HG03280 (cell line): ENCODE data around the gene ZFP69B.
"Not testable (repeated sequence)": the region's sequence is repeated elsewhere in the genome, so short reads cannot be mapped to it uniquely, and the experiment has no call there.

Experiments used
- ATAC-seq: cut with Tn5 transposase; IDR thresholded peaks from one replicate; pipeline ENCODE4 v1.9.1; 2021; ENCODE audit warnings: mild to moderate bottlenecking, moderate library complexity; ENCODE audit not compliant: unreplicated experiment

The ZFP69B gene

GRCh38 chr1:40435471-40435870, 14.8 kb upstream of the ZFP69B start:
- ATAC-seq = no peak

DNA sequence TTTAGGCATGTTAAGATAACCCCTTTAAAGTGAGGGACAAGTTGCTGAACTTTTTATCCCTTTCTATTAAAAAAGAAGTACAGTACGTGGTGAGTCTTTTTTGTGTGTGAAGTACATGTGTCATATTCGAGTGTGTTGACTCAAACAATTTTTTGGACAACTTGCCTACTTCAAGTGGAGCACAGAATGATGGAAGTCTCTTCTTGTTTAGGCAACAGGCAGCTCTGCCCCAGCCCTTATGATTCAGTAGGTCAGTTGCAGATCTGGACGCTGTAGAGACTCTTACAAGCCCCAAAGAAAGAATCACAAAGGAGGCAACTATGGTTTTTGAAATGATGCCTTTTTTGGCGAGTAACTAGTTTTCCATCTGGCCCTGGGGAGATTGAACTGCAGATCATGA, 14.4 kb upstream of the ZFP69B start:
- ATAC-seq = no peak

DNA sequence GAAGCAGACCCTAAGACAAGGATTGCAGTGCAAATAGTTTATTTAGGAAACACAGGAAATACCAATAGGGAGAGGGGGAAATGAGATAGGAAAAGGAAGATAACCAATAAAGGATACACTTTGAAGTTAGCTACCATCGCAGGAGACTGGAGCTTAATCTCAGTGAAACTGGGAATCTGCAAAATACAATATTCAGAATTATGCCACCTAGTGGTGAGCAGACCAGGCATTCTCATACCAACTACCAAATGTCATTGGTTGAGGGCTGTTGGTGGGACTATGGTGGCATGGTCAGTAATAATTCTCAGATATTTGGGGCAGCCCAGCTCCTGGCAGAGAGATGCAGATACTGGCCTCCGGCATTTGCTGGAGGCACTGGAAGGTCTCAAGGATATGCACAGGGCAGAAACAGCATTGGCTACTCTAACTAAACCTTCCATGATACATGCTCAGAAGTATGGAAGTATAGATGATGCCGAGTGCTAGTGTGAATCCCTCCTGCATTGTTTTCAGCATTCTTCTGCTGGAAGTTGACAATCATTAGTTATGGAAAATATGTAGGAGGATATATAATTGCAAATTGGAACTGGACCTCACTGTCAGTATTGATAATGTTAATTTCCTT, 11.8 kb upstream of the ZFP69B start:
- ATAC-seq = no peak

GRCh38 chr1:40439247-40439646, 11.0 kb upstream of the ZFP69B start:
- no peak for ATAC-seq

DNA sequence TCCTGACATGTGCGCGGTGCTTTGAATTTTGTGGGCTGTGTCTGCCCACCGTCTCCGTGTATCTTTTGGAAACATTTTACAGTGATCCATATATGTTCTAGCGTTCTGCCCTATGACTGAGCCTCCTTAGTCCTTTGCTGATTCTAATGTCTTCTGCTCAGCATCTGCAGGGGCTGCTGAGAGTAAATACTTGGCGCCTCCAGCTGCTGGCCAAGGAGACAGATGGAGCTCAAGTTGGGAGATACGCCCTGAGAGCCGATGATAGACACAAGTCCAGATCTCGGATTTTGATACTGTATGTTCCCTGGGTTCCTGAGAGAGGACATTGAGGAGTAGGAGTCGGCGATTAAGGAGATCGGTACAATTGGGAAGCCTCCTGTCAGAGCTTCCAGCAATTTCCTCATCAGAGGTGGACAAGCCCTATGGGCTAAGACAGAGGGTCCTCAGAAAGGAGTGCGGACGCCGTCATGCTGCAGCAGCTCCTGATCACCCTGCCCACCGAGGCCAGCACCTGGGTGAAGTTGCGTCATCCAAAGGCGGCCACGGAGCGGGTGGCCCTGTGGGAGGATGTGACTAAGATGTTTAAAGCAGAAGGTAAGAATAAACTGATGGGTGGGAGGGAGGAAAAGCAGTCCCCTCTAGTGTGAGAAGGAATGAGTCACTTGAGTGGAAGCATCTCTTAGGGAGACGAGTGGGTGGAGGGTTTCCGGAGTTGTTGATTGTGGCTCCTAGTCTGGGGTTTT, 390 bp downstream of the ZFP69B start:
- peak; percentile 33 for ATAC-seq

DNA sequence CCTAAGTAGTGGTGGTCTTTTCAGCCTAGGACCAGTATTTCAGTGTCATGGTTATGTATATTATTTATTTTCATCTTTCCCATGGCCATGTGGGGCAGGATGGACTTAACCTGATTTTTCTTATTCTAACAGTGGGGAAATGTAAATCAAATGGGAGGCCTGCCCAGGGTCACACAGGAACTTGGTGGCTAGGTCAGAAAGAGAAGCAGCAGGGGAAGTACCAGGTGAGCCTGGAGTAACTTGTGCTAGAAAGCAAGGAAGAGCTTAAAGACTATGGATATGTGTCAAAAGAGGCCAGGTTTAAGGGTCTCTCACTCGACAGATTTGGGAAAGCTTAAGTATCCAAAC, 936 bp downstream of the ZFP69B start:
- no peak for ATAC-seq

- no peak for ATAC-seq
Observed at GRCh38 chr1:40454873-40455272, 4.6 kb downstream of the ZFP69B start.

- no peak for ATAC-seq
Observed at GRCh38 chr1:40462956-40463590, 12.8 kb downstream of the ZFP69B start.

- no peak for ATAC-seq
Observed at GRCh38 chr1:40469327-40469726, 19.1 kb downstream of the ZFP69B start.

GRCh38 chr1:40475268-40475667, 25.0 kb downstream of the ZFP69B start:
- no peak for ATAC-seq

GRCh38 chr1:40476924-40477677, 26.8 kb downstream of the ZFP69B start, which contains the start of gene ZFP69:
TSS of gene ZFP69 (plus strand) at chr1:40477290. CDS start at chr1:40479362, 2,072 bp downstream.
- peak; percentile 76 for ATAC-seq

- peak; percentile 34 for ATAC-seq
Observed at GRCh38 chr1:40477678-40478053, 27.4 kb downstream of the ZFP69B start.

DNA sequence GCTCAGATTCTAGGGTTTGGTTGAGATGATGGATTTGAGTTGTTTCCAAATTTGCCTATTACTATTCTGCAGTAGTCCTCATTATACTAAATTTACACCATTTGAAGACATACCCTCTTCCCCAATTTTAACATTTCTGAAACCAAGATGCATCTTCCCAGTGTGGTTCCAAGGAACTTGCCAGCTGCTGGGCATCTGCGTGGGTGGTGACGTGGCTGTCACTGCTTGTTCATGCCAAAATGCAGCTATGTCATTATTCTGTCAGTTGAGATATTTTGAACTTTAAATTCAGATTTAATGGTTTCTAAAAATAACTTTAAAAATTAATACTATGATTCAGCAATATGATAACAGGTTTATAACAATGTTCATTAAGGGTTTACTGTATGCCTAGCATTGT, 28.0 kb downstream of the ZFP69B start:
- no peak for ATAC-seq

DNA sequence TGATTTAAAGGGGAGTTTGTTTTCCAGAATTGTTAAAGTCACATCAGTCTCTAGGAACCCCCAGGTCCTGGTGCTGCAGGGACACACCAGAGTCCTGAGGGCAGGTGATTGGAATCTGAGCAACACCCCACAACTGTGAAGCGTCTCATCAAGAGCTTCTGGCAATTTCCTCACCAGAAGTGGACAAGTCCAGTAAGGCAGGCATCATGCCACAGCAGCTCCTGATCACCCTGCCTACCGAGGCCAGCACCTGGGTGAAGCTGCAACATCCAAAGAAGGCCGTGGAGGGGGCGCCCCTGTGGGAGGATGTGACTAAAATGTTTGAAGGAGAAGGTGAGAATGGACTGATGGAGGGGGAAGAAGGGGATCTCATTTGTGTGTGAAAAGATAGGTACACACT, 28.9 kb downstream of the ZFP69B start:
- no peak for ATAC-seq

- ATAC-seq = no peak
Observed at GRCh38 chr1:40495315-40495903, 45.1 kb downstream of the ZFP69B start.

- ATAC-seq = not testable (repeated sequence)
Observed at GRCh38 chr1:40502651-40503050, 52.4 kb downstream of the ZFP69B start.

DNA sequence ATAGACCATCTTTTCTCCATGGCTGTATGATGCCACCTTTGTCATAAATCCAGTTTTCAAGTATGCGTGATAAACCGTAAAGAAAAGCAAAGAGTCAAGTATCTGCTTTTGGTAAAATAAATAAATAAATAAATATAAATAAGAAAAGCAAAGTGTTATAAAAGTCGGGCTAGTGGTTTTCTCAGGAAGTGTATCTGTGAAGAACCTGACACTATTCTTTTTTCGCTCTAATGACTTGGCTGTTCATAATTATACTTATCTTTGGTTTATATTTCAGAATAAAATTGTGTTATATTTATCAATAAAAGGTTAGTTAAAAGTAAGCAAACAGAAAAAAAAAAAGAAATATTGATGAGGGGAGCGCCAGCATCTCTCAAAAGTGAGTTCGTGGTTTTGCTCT, 57.7 kb downstream of the ZFP69B start:
- ATAC-seq = no peak

- ATAC-seq = peak; percentile 82
Observed at GRCh38 chr1:40508375-40509341, 58.4 kb downstream of the ZFP69B start, which contains the start of gene EXO5. TSS of gene EXO5 (plus strand) at chr1:40508767. CDS start at chr1:40514545, 5,778 bp downstream.
